Endothelial cell (in vitro differentiated cells): ENCODE results near the gene NEK1. TPM values are rescaled to one million over a fixed set of nuclear protein-coding genes. Genes with fewer than 3 reads are reported as not detected.

Experiments used
- DNase-seq: peaks from one replicate; pipeline ENCODE4 v3.0.0; 2021; ENCODE audit warnings: low spot score
- H3K27ac Mint-ChIP-seq: one replicate; pipeline ENCODE4 v1.8.0; 2021; ENCODE audit warnings: mixed read lengths, inconsistent platforms; ENCODE audit not compliant: unreplicated experiment
- H3K27me3 Mint-ChIP-seq: one replicate; pipeline ENCODE4 v1.8.0; 2021; ENCODE audit warnings: mild to moderate bottlenecking, moderate library complexity, mixed read lengths, inconsistent platforms; ENCODE audit not compliant: unreplicated experiment
- H3K36me3 Mint-ChIP-seq: one replicate; pipeline ENCODE4 v1.8.0; 2021; ENCODE audit warnings: mild to moderate bottlenecking, low read depth, mixed read lengths, inconsistent platforms; ENCODE audit not compliant: unreplicated experiment
- H3K4me1 Mint-ChIP-seq: one replicate; pipeline ENCODE4 v1.8.0; 2021; ENCODE audit warnings: mild to moderate bottlenecking, mixed read lengths, inconsistent platforms; ENCODE audit not compliant: unreplicated experiment
- H3K4me3 Mint-ChIP-seq: one replicate; pipeline ENCODE4 v1.8.0; 2021; ENCODE audit warnings: mild to moderate bottlenecking, mixed read lengths, inconsistent platforms; ENCODE audit not compliant: unreplicated experiment
- H3K9me3 Mint-ChIP-seq: one replicate; pipeline ENCODE4 v1.8.0; 2021; ENCODE audit warnings: mixed read lengths, inconsistent platforms; ENCODE audit not compliant: unreplicated experiment
- CTCF ChIP-seq: fragments of 200-600 bp; sonication (generic); IDR thresholded peaks from one replicate; pipeline ENCODE4 v1.5.0; 2021; ENCODE audit warnings: antibody characterized with exemption; ENCODE audit not compliant: unreplicated experiment
- total RNA-seq: library from RNA; stranded (reverse); fragmentation: NEBNext Ultra II Directional; extraction: Animal tissue kit (Norgen Biotek cat#: 25700); gene quantifications from one replicate; pipeline ENCODE4 v1.2.1, GENCODE V29; 2021; ENCODE audit not compliant: unreplicated experiment

NEK1 gene
- total RNA-seq, 1 donor from 2014 or later: 12.5 TPM

- Mint-ChIP-seq H3K27ac (no peak overlapping the region), H3K36me3 (no peaks in the 10 kb centered on the region), H3K4me3 (no peak overlapping the region), H3K27me3 (no peaks in the 10 kb centered on the region), H3K9me3 (no peaks in the 10 kb centered on the region), H3K4me1 (no peaks in the 10 kb centered on the region)
- TF ChIP-seq CTCF: no peak
- no peak for DNase-seq
Measured at GRCh38 chr4:169604903-169605331, 7.5 kb downstream of the NEK1 start.

- Mint-ChIP-seq H3K4me1 (no peaks in the 10 kb centered on the region), H3K36me3 (no peaks in the 10 kb centered on the region), H3K27ac (no peak overlapping the region), H3K4me3 (no peak overlapping the region), H3K9me3 (no peaks in the 10 kb centered on the region), H3K27me3 (no peaks in the 10 kb centered on the region)
- TF ChIP-seq CTCF: no peak
- no peak for DNase-seq
Measured at GRCh38 chr4:169604131-169604900, 8.1 kb downstream of the NEK1 start.

GRCh38 chr4:169603312-169603711 is 9.1 kb downstream of the NEK1 start:
- no peaks in the 10 kb centered on the region for H3K9me3 Mint-ChIP-seq
- H3K27ac Mint-ChIP-seq: no peak overlapping the region
- no peaks in the 10 kb centered on the region for H3K4me1 Mint-ChIP-seq
- no peaks in the 10 kb centered on the region for H3K27me3 Mint-ChIP-seq
- no peak overlapping the region for H3K4me3 Mint-ChIP-seq
- DNase-seq: no peak
- TF ChIP-seq CTCF: no peak
- no peaks in the 10 kb centered on the region for H3K36me3 Mint-ChIP-seq

- TF ChIP-seq CTCF: no peak
- no peaks in the 10 kb centered on the region for H3K36me3 Mint-ChIP-seq
Measured at GRCh38 chr4:169601016-169601771, 11.2 kb downstream of the NEK1 start.

More at GRCh38 chr4:169601016-169601771, 11.2 kb downstream of the NEK1 start:
- no peaks in the 10 kb centered on the region for H3K27me3 Mint-ChIP-seq
- no peaks in the 10 kb centered on the region for H3K9me3 Mint-ChIP-seq
- no peak overlapping the region for H3K4me3 Mint-ChIP-seq
- H3K27ac Mint-ChIP-seq: no peak overlapping the region
- no peak for DNase-seq
- no peaks in the 10 kb centered on the region for H3K4me1 Mint-ChIP-seq
